T-helper 1 cell treated with Interleukin-12 subunit alpha and Interleukin-12 subunit beta and Interleukin-4 antibody, amounts not matched to agents 30 ng/mL and 1 ng/mL, for 36 hours (primary cell): ENCODE results near the gene THBS2. TPM values are rescaled to one million over a fixed set of nuclear protein-coding genes. Genes with fewer than 3 reads are reported as not detected.

Source experiments
- intact Hi-C: fragments of 100-400 bp; cut with micrococcal nuclease; formaldehyde crosslinking; loops from one replicate; pipeline ENCODE4 v1.15.1; 2024
- total RNA-seq: library from RNA; stranded (reverse); gene quantifications from 2 replicates; pipeline ENCODE4 v1.2.3, GENCODE V29; 2022

Gene THBS2
- total RNA-seq, 1 donor from 2014 or later: not detected

- intact Hi-C loops: no loop called here
These were observed 2.3 kb downstream of the THBS2 start for GRCh38 chr6:169251371-169251802.

- intact Hi-C loops: no loop called here
These were observed 3.0 kb downstream of the THBS2 start for GRCh38 chr6:169250660-169251059.

GRCh38 chr6:169249057-169249456, 4.6 kb downstream of the THBS2 start:
- intact Hi-C loops: no loop called here

GRCh38 chr6:169248521-169248971, 5.1 kb downstream of the THBS2 start:
- intact Hi-C loops: no loop called here

GRCh38 chr6:169247991-169248390, 5.7 kb downstream of the THBS2 start:
- intact Hi-C loops: no loop called here

GRCh38 chr6:169247419-169247818, 6.2 kb downstream of the THBS2 start:
- intact Hi-C loops: no loop called here

GRCh38 chr6:169246445-169246844, 7.2 kb downstream of the THBS2 start:
- intact Hi-C loops: no loop called here

- intact Hi-C loops: no loop called here
These were observed 8.8 kb downstream of the THBS2 start for GRCh38 chr6:169244684-169245383.

GRCh38 chr6:169243661-169244060, 10.0 kb downstream of the THBS2 start:
- intact Hi-C loops: no loop called here

GRCh38 chr6:169243186-169243585, 10.5 kb downstream of the THBS2 start:
- intact Hi-C loops: no loop called here

GRCh38 chr6:169241688-169242350, 11.8 kb downstream of the THBS2 start:
- intact Hi-C loops: no loop called here

- intact Hi-C loops: no loop called here
These were observed 12.9 kb downstream of the THBS2 start for GRCh38 chr6:169240591-169241390.

- intact Hi-C loops: no loop called here
These were observed 13.5 kb downstream of the THBS2 start for GRCh38 chr6:169240125-169240524.

- intact Hi-C loops: no loop called here
These were observed 14.5 kb downstream of the THBS2 start for GRCh38 chr6:169239181-169239580.

- intact Hi-C loops: no loop called here
These were observed 14.9 kb downstream of the THBS2 start for GRCh38 chr6:169238766-169239165.

GRCh38 chr6:169237496-169238134, 16.0 kb downstream of the THBS2 start:
- intact Hi-C loops: no loop called here

- intact Hi-C loops: no loop called here
These were observed 16.7 kb downstream of the THBS2 start for GRCh38 chr6:169236988-169237387.

GRCh38 chr6:169236545-169236944, 17.1 kb downstream of the THBS2 start:
- intact Hi-C loops: no loop called here

- intact Hi-C loops: no loop called here
These were observed 18.4 kb downstream of the THBS2 start for GRCh38 chr6:169235286-169235685.

GRCh38 chr6:169234634-169235033, 19.0 kb downstream of the THBS2 start:
- intact Hi-C loops: no loop called here

GRCh38 chr6:169233832-169234231, 19.8 kb downstream of the THBS2 start:
- intact Hi-C loops: no loop called here

GRCh38 chr6:169233181-169233580, 20.5 kb downstream of the THBS2 start:
- intact Hi-C loops: no loop called here
